ENCODE results near the gene GARS1. TPM values are rescaled to one million over a fixed set of nuclear protein-coding genes. Genes with fewer than 3 reads are reported as not detected.

GARS1 gene
- total RNA-seq, 1 experiment from 2014 or later, result 274 TPM

DNA sequence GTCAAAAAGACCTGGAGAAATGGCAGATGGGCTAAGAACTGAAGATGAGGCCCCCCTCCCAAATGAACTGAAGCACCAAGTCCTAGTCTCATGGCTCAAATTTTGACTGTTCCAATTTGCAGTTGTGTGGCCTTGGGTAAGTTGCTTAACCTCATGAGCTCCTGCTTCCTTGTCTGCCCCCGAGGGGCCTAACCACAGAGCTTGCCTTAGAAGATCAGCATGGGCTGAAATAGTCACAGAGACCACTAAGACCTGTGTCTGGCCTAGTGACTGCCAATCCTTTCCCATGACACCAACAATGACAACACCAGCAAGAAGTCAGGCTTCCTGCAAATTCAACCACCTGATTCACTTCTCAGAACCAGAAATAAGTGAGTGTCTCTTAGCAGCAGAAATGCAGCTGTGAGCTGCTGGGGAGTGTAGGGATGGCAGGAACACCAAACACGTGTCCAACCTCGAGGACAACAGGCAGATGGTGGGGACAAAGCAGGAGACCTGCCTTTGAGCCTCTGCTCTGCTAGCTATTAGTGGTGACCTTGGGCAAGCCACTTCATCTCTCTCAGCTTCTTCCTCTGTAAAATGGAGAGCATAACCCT is 63.9 kb downstream of the GARS1 start:
- H3F3A ChIP-seq (ENCODE audit: insufficient read depth, low read depth), result no peaks in the 10 kb centered on the region
- H2AFZ ChIP-seq, result no peak overlapping the region
- no peaks in the 10 kb centered on the region for H3K9me3 ChIP-seq (ENCODE audit: insufficient read depth, low read depth)
- no peaks in the 10 kb centered on the region for H3K79me2 ChIP-seq (ENCODE audit: low read depth)
- H3K27me3 ChIP-seq (ENCODE audit: insufficient read depth, low read depth), result peaks cover 45% of the 10 kb centered on the region
- no peak overlapping the region for H3K4me2 ChIP-seq
- intact Hi-C loops (cut with micrococcal nuclease; ENCODE audit: unreplicated experiment), result no loop called here
- no TSS peak for BruUV-seq (replicated peaks)
- no peaks in the 10 kb centered on the region for H3K4me1 ChIP-seq (replicated peaks; ENCODE audit: insufficient read depth)
- no peaks in the 10 kb centered on the region for H3K9me2 ChIP-seq (ENCODE audit: insufficient read depth)
- no peaks in the 10 kb centered on the region for H3K36me3 ChIP-seq (ENCODE audit: low read depth)
- POLR2A ChIA-PET (ENCODE audit: unreplicated experiment), result no interaction called here
- no peak overlapping the region for H3K4me3 ChIP-seq
- TF ChIP-seq EZH2 (IDR thresholded peaks at IDR 0.05; ENCODE audit: low read depth), result no peak
- no peak for TF ChIP-seq CTCF (conservative IDR thresholded peaks at IDR 0.05)
- CTCF ChIA-PET, result interaction anchor here (0.7 kb wide), 1 partner anchor 20 kb away, joined by 3 read pairs; no protein-coding TSS in a partner anchor
- no peaks in the 10 kb centered on the region for H4K20me1 ChIP-seq (ENCODE audit: insufficient read depth)
- H3K27ac ChIP-seq, result no peak overlapping the region
- DNase-seq, result no peak

- Histone ChIP-seq H3K9me3 (ENCODE audit: insufficient read depth, low read depth) (no peaks in the 10 kb centered on the region), H2AFZ (no peak overlapping the region), H3F3A (ENCODE audit: insufficient read depth, low read depth) (no peaks in the 10 kb centered on the region), H3K4me1 (replicated peaks; ENCODE audit: insufficient read depth) (no peaks in the 10 kb centered on the region), H3K4me3 (no peak overlapping the region), H3K27me3 (ENCODE audit: insufficient read depth, low read depth) (peaks cover 53% of the 10 kb centered on the region), H3K9me2 (ENCODE audit: insufficient read depth) (no peaks in the 10 kb centered on the region), H3K36me3 (ENCODE audit: low read depth) (no peaks in the 10 kb centered on the region), H3K27ac (no peak overlapping the region), H3K4me2 (no peak overlapping the region), H4K20me1 (ENCODE audit: insufficient read depth) (no peaks in the 10 kb centered on the region), H3K79me2 (ENCODE audit: low read depth) (no peaks in the 10 kb centered on the region)
- CTCF ChIA-PET, result no interaction called here
- TF ChIP-seq CTCF (conservative IDR thresholded peaks at IDR 0.05), result no peak
- TF ChIP-seq EZH2 (IDR thresholded peaks at IDR 0.05; ENCODE audit: low read depth), result no peak
- DNase-seq, result no peak
- no TSS peak for BruUV-seq (replicated peaks)
- POLR2A ChIA-PET (ENCODE audit: unreplicated experiment), result no interaction called here
- intact Hi-C loops (cut with micrococcal nuclease; ENCODE audit: unreplicated experiment), result no loop called here
Observed at GRCh38 chr7:30659312-30659711, 64.6 kb downstream of the GARS1 start.

GRCh38 chr7:30660331-30661255 is 65.9 kb downstream of the GARS1 start:
- no peak for TF ChIP-seq CTCF (conservative IDR thresholded peaks at IDR 0.05)
- Histone ChIP-seq H3K9me3 (ENCODE audit: insufficient read depth, low read depth) (no peaks in the 10 kb centered on the region), H2AFZ (no peak overlapping the region), H3K4me2 (no peak overlapping the region), H3F3A (ENCODE audit: insufficient read depth, low read depth) (no peaks in the 10 kb centered on the region), H3K4me1 (replicated peaks; ENCODE audit: insufficient read depth) (no peaks in the 10 kb centered on the region), H3K9me2 (ENCODE audit: insufficient read depth) (no peaks in the 10 kb centered on the region), H3K27ac (no peak overlapping the region), H3K36me3 (ENCODE audit: low read depth) (no peaks in the 10 kb centered on the region), H4K20me1 (ENCODE audit: insufficient read depth) (no peaks in the 10 kb centered on the region), H3K27me3 (ENCODE audit: insufficient read depth, low read depth) (peaks cover 60% of the 10 kb centered on the region), H3K79me2 (ENCODE audit: low read depth) (no peaks in the 10 kb centered on the region), H3K4me3 (no peak overlapping the region)
- POLR2A ChIA-PET (ENCODE audit: unreplicated experiment), result no interaction called here
- BruUV-seq (replicated peaks), result no TSS peak
- CTCF ChIA-PET, result no interaction called here
- DNase-seq, result no peak
- intact Hi-C loops (cut with micrococcal nuclease; ENCODE audit: unreplicated experiment), result no loop called here
